Endothelial cell of umbilical vein (primary cell): ENCODE data around the gene TBK1.

Experiments used
- CTCF ChIP-seq, 2 donors: IDR thresholded peaks; 1 replicate in 1 of 2; 2 replicates in 1 of 2; pipeline ENCODE4 v1.5.1; 2011; ENCODE audit warnings: low read length in 2 of 2, mild to moderate bottlenecking in 2 of 2, moderate library complexity in 2 of 2, control low read depth in 1 of 2, inconsistent platforms in 1 of 2, low read depth in 1 of 2; ENCODE audit not compliant: insufficient read depth in 1 of 2; ENCODE audit errors: extremely low read depth in 1 of 2
- EZH2 ChIP-seq: IDR thresholded peaks from 2 replicates; pipeline ENCODE4 v1.6.1; 2012; ENCODE audit warnings: borderline replicate concordance, low read depth, mild to moderate bottlenecking, moderate library complexity, low read length, inconsistent platforms; ENCODE audit not compliant: severe bottlenecking
- GATA2 ChIP-seq: IDR thresholded peaks from 2 replicates; pipeline ENCODE4 v1.7.0; 2011; ENCODE audit warnings: low read depth, mild to moderate bottlenecking, moderate library complexity, mixed read lengths, low read length; ENCODE audit not compliant: insufficient read length, insufficient read depth
- MAX ChIP-seq: IDR thresholded peaks from 2 replicates; pipeline ENCODE4 v1.6.1; 2011; ENCODE audit not compliant: insufficient read depth, insufficient read length
- MYC ChIP-seq: IDR thresholded peaks from one replicate; pipeline ENCODE4 v1.6.1; 2011; ENCODE audit warnings: mild to moderate bottlenecking, low read depth, low read length
- POLR2A ChIP-seq: IDR thresholded peaks from 2 replicates; pipeline ENCODE4 v1.6.1; 2012; ENCODE audit warnings: low read depth, mild to moderate bottlenecking, control low read depth, low read length
- POLR2AphosphoS5 ChIP-seq: IDR thresholded peaks from 2 replicates; pipeline ENCODE4 v1.6.1; 2012; ENCODE audit warnings: low read depth, mild to moderate bottlenecking, control low read depth, low read length, moderate library complexity; ENCODE audit not compliant: insufficient read depth

GRCh38 chr12:64468966-64469365 is 17.0 kb downstream of the TBK1 start:
- TF ChIP-seq CTCF (IDR thresholded peaks at IDR 0.05; ENCODE audit: extremely low read depth in 1 of 2, insufficient read depth in 1 of 2, low read depth in 1 of 2, low read length in 2 of 2) (no peak), POLR2AphosphoS5 (no peak), POLR2A (peak; percentile 8), MAX (no peak), MYC (no peak), EZH2 (no peak), GATA2 (no peak)
